Measurements from ENCODE around the gene CCDC30.

GRCh38 chr1:42682739-42683531 lies 219.8 kb downstream of the CCDC30 start:
- TF ChIP-seq EGR1 (IDR thresholded peaks at IDR 0.05): peak; percentile 96
- no peak for TF ChIP-seq NFIC (IDR thresholded peaks at IDR 0.05)
- 0 out of 2 replicates have a peak, but pooled peaks have one; percentile 12 for TF ChIP-seq YY1 (IDR thresholded peaks at IDR 0.05; ENCODE audit: low read depth)
- no peak for TF ChIP-seq CREB1 (IDR thresholded peaks at IDR 0.05; ENCODE audit: low read depth)
- TF ChIP-seq TCF12 (IDR thresholded peaks at IDR 0.05; ENCODE audit: low read depth): 0 out of 2 replicates have a peak, but pooled peaks have one; percentile 14
- TF ChIP-seq REST (IDR thresholded peaks at IDR 0.05; ENCODE audit: low read depth): no peak

Data from Ishikawa (cell line).